Stimulated activated CD8-positive, alpha-beta memory T cell treated with anti-CD3 and anti-CD28 coated beads, Interleukin-7, amount 100 ng/mL, for 48 hours (primary cell): ENCODE measurements around the gene PPP2R5A.
A peak's percentile ranks its signal among the peaks of the same experiment; 100 is the strongest.
"Not testable (repeated sequence)": the region's sequence is repeated elsewhere in the genome, so short reads cannot be mapped to it uniquely, and the experiment has no call there.

Experiments
- DNase-seq, 2 donors: peaks; one replicate each; pipeline ENCODE4 v3.0.0-alpha.2; 2020; ENCODE audit warnings: low read depth in 1 of 2; ENCODE audit errors: extremely low read depth in 1 of 2

PPP2R5A gene

GRCh38 chr1:212351588-212352362 is 66.6 kb downstream of the PPP2R5A start:
- no peak for DNase-seq

- no peak for DNase-seq
These were observed 68.0 kb downstream of the PPP2R5A start for GRCh38 chr1:212353181-212353580.

GRCh38 chr1:212354464-212354863 is 69.3 kb downstream of the PPP2R5A start:
- DNase-seq, result no peak

- DNase-seq, result no peak
These were observed 70.2 kb downstream of the PPP2R5A start for GRCh38 chr1:212355230-212355969.

DNA sequence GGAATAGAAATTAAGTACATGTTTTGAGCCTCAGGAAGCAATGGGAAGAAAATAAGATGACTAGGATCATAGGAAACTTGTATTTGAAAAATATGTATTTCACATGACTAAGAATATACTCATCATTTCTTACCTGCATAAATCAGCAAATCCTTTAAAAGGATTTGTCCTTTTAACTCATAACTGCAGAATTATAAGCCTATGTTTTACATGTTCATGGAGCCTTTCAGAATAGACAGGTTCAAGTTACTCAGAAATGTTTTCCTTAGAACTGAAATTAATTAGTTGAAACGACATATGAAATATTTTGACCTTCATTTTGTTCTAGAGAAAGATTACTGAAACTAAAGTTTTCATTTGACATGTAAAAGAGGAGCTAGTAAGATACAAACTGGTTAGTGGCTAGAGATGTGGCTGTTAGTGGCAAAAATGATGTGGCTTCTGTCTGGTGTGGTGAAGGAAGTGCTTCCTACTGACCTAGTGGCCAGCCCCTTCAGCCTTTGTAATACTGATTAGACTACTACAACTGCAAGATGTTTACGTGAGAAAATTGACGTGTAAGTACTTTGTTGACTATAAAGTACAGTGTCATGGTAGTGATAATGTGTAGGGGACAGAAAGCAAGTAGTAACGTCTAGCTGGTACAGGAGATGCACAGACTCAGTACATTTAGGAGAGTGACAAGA is 74.7 kb downstream of the PPP2R5A start:
- DNase-seq, result peak in 1 of 2 donors; percentile 13

- DNase-seq, result no peak
These were observed 79.8 kb downstream of the PPP2R5A start for GRCh38 chr1:212364985-212365384.

GRCh38 chr1:212366901-212367300 is 81.7 kb downstream of the PPP2R5A start:
- DNase-seq, result no peak

DNA sequence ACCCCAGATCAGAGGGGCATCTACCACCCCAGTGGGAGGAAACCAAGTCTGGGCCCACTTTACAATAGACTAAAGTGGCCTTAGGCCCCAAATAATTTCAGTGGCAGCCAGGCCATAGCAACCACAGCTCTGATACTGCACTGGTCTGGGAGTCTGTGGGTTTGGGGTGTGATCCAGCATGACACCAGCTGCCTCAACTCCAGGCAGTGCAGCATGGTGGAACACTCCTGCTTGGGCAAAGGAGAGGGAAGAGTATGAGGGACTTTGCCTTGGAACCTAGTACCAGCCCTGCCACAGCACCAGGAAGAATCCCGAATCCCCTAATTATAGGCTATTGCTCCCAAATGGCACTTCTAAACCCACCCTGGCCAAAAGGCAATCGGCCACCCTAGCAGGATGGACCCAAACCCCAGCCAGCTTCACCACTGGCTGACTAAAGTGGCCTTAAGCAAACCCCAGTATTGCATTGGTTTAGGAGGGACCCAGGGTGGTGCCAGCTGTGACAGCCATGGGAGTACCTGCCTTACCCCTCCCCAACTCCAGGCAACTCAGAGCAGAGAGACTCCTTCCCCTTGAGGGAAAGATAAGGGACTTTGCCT is 82.4 kb downstream of the PPP2R5A start:
- DNase-seq, result no peak

- peak; percentile 8 to 14 for DNase-seq
These were observed 82.9 kb downstream of the PPP2R5A start for GRCh38 chr1:212368073-212368484.

DNA sequence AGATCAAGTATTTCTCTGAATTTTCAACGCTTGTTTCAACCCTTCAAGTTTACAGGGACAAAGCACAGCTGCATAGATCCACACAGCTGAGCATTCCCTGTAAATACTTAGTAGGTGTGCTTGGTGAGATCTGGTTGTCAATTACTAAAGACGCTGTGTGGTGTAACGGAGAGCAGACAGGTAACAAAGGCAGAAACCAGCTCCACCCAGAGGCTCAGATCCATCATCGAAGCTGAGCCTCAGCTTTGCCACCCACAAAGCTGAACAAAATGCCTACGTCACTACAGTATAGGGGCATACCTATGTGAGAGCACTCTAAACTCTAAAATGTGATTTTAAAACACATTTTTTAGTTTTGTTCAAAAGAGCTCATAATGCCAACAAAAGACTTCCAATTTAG is 90.8 kb downstream of the PPP2R5A start:
- no peak for DNase-seq

DNA sequence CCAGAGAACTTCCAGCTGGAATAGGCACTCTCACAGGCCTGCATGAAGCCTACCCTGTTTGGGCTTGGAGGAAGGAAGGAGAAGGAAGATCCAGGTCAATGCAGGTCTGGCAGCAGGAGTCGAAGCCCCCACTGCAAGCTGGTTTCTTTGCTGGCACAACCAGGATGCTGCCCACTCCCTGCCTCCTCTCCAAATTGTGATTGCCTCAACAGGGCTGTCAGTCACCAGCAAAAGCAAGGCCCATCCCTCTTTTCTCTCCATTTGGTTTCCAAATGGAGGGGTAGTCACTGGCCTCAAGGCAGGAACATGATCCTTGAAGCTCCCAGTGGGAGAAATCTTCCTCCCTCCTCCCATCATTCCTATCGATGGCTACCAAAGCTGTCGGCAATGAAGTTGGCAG is 92.4 kb downstream of the PPP2R5A start:
- DNase-seq, result no peak

DNA sequence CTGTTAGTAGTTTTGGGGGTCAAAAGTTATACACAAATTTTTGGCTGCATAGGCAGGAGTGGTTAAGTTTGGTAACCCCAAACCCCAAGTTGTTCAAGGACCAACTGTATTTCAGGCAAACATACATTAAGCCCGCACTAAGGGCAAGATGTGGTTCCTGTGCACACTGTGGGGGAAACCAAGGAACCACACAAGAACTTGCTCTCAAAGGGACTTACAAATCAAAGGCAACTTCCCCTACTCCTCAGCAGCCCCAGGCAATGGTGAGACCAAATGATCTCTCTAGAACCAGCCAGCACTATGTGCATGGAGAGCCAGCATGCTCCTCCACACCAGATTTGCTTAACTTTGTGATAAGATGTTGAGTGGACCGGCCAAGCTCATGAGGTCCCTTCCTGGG is 94.2 kb downstream of the PPP2R5A start:
- DNase-seq, result no peak

- DNase-seq, result no peak
These were observed 96.3 kb downstream of the PPP2R5A start for GRCh38 chr1:212381397-212382035.

DNA sequence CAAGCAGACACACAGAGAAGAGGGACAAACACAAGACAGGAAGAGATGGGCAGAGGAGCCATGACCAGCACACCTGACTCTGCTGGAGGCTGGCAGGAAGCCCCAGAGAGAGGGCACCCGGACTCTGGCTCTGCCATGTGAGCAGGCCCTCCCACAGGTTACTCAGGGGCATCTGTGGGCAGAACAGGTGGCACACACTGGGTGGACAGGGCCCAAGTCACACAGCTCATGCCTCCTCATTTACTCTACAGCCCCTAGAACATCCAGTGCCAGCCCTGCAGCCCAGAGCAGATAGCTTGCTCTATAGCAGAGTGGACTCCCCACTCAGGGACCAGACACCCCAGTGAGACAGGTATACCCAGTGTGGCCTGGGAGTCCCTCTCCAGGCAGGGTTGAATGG is 100.8 kb downstream of the PPP2R5A start:
- no peak for DNase-seq

DNA sequence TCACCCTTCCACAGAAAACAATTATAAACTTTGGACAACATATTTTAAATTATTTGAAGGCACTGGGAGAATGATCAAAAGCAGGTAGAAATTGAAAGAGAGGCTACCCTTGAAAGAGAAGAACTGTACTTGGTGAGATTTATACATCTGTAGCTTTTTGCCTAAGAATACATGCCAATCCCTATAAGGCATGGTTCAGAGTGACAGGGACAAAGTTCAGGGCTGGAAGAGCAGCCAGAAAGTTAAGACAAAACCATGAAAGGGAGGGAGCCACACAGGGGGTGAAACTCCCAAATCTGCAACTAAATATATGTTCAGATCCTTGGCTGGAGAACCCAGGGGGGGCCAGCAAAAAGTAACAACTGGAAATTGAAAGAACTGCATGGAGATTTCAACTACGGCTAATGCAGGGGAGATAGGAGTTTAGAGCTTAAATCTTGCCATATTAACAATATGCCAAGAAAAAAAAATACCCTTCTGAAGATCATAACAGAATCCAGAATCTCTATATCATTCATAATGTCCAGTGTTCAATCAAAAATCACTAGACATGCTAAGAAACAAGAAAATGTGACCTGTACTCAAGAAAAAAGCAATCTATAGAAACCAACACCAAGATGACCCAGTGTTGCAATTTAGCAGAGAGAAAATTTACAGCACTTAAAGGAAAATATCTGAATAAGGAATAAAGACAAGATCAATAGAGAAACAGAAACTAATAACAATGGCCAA is 103.9 kb downstream of the PPP2R5A start:
- DNase-seq, result no peak

GRCh38 chr1:212395678-212396437 is 110.6 kb downstream of the PPP2R5A start:
- DNase-seq, result not testable (repeated sequence)

- no peak for DNase-seq
These were observed 111.4 kb downstream of the PPP2R5A start for GRCh38 chr1:212396638-212397037.

GRCh38 chr1:212397171-212397570 is 112.0 kb downstream of the PPP2R5A start:
- no peak for DNase-seq

- DNase-seq, result no peak
These were observed 115.8 kb downstream of the PPP2R5A start for GRCh38 chr1:212401042-212401441.
